Mucosa of rectum (tissue), 2 donors: ENCODE results near the gene PHLDA3.

ENCODE experiments used
- H3K27ac ChIP-seq, 2 donors: one replicate each; pipeline ENCODE4 v1.7.0; 2013; ENCODE audit warnings: inconsistent platforms in 2 of 2, low read depth in 2 of 2, low read length in 2 of 2
- H3K27me3 ChIP-seq, 2 donors: one replicate each; pipeline ENCODE4 v1.7.0; 2013; ENCODE audit warnings: low read length in 2 of 2; ENCODE audit not compliant: control insufficient read depth in 2 of 2, insufficient read depth in 2 of 2
- H3K36me3 ChIP-seq, 2 donors: one replicate each; pipeline ENCODE4 v1.7.0; 2013; ENCODE audit warnings: low read length in 2 of 2; ENCODE audit not compliant: control insufficient read depth in 2 of 2, insufficient read depth in 2 of 2
- H3K4me1 ChIP-seq, 2 donors: one replicate each; pipeline ENCODE4 v1.7.0; 2013; ENCODE audit warnings: low read length in 2 of 2, mild to moderate bottlenecking in 1 of 2; ENCODE audit not compliant: control insufficient read depth in 2 of 2, insufficient read depth in 2 of 2
- H3K4me3 ChIP-seq, 2 donors: one replicate each; pipeline ENCODE4 v1.7.0; 2013; ENCODE audit warnings: low read length in 2 of 2
- H3K9ac ChIP-seq, 2 donors: one replicate each; pipeline ENCODE4 v1.7.0; 2013; ENCODE audit warnings: low read length in 2 of 2, low read depth in 1 of 2, mild to moderate bottlenecking in 1 of 2
- H3K9me3 ChIP-seq, 2 donors: one replicate each; pipeline ENCODE4 v1.7.0; 2013; ENCODE audit warnings: low read length in 2 of 2; ENCODE audit not compliant: control insufficient read depth in 2 of 2
- donor health status: healthy.
- donor health status: Normal muscosa, but diverticular disease.

PHLDA3 gene

DNA sequence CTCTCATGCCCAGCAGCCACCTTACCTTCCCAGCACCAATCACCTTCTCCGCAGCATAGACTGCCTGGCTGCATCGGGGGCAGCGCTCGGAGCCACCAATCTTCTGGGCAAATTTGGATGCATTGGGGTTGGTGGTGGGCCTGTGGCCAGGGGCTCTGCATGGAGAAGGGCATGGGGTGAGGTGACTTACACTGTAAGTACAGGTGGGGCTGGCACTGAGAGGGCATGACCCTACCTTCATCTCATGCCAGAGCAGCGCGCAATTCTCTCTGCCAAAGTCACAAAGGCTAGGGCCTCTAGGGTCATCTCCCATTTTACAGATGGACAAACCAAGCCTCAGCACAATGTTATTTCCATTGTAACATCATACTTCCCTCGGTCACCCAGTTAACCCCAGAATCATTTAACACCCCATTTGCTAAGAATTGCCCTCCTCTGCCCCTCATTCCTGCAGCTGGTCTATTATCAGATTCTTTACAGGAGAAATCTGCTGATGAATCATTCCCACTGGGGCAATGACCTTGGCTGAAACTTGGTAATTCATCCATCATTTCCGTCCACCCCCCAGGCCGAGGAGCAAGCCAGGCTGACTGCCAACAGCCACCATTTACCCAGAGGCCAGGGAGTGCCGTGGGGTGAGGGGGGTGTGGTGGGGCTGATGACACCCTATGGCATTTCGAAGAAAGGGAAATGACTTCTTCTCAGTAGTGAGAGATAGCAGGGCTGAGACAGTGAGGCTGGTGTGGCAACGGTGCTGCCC, 20.0 kb upstream of the PHLDA3 start:
- H3K36me3 ChIP-seq: peaks cover 49 to 71% of the 10 kb centered on the region in 2 donors
- H3K9me3 ChIP-seq: no peaks in the 10 kb centered on the region
- H3K4me1 ChIP-seq: peaks cover 8 to 17% of the 10 kb centered on the region in 2 donors
- H3K27ac ChIP-seq: peak overlapping the region in 1 of 2 donors; percentile 24
- H3K9ac ChIP-seq: no peak overlapping the region
- no peaks in the 10 kb centered on the region for H3K27me3 ChIP-seq
- H3K4me3 ChIP-seq: no peak overlapping the region

DNA sequence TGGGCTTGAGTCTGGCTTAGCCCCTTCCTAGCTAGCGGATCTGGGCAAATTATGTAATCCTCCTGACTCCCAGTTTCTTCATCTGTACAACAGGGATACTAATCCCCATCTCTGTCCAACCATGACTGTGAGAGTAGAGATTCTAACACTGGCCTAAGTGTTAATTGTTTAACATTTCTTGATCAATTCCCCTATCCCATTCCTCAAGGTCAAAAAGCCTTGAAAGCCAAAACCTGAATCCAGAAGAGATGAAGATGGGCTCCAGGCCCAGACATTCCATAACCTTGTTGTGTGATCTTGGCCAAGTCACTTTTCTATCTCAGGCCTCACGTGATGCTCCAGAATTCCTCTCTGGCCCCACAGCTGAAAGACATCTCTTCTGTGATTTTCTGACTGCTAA, 18.8 kb upstream of the PHLDA3 start:
- Histone ChIP-seq H3K4me3 (no peak overlapping the region), H3K27ac (no peak overlapping the region), H3K9me3 (no peaks in the 10 kb centered on the region), H3K9ac (no peak overlapping the region), H3K27me3 (no peaks in the 10 kb centered on the region), H3K4me1 (peaks cover 5 to 10% of the 10 kb centered on the region in 2 donors), H3K36me3 (peaks cover 50 to 67% of the 10 kb centered on the region in 2 donors)

DNA sequence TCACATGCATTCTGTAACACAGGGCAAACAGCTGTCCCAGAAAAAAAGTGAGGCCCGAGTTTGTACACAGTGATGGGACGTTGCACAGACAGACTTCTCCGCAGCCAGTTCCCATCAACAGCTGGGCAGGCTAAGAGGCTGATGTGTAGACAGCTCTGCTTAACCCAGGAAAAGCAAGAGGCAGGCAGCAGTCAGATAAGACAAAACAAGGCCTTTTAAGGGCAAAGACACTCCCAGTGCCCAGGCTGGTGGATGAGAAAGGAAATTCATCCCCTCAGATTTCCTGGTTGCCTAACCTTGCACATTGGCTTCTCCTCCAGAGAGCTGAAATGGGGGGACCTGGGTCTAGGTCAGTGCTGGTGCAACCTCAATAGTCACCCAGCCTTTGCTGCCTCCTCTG, 17.2 kb upstream of the PHLDA3 start:
- no peaks in the 10 kb centered on the region for H3K27me3 ChIP-seq
- H3K36me3 ChIP-seq: peaks cover 50 to 69% of the 10 kb centered on the region in 2 donors
- no peak overlapping the region for H3K4me3 ChIP-seq
- H3K9me3 ChIP-seq: no peaks in the 10 kb centered on the region
- peaks cover 18 to 23% of the 10 kb centered on the region in 2 donors for H3K4me1 ChIP-seq
- no peak overlapping the region for H3K9ac ChIP-seq
- no peak overlapping the region for H3K27ac ChIP-seq

DNA sequence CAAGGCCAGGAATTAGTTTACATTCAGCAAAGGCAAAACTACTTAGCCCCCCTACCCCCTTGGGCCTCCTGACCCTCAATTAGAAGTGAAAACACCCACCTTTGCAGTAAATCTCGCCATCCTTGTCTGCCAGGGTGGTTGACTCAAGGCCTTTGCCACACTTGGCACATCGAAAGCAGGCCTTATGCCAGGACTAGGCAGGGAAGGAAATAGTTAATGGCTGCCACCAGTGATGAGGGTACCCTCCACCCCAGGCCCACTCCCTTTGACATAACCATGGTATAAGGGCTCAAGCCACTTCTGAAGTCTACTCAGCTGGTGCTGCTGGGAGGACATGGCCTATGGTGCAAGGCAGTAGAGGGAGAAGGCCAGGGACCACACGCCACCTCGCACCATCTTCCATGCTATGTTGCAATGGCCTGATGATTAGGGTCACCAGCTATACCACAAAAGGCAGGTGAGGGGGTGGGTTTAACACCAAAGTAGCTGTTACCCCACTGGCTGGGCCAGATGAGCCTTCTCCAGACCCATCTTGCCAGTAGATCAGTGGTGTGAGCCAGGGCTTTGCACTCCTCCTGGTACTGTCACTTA, 16.3 kb upstream of the PHLDA3 start:
- H3K27ac ChIP-seq: no peak overlapping the region
- H3K4me3 ChIP-seq: no peak overlapping the region
- H3K9me3 ChIP-seq: no peaks in the 10 kb centered on the region
- no peaks in the 10 kb centered on the region for H3K27me3 ChIP-seq
- H3K36me3 ChIP-seq: peaks cover 46 to 62% of the 10 kb centered on the region in 2 donors
- H3K9ac ChIP-seq: no peak overlapping the region
- peaks cover 20 to 24% of the 10 kb centered on the region in 2 donors for H3K4me1 ChIP-seq

DNA sequence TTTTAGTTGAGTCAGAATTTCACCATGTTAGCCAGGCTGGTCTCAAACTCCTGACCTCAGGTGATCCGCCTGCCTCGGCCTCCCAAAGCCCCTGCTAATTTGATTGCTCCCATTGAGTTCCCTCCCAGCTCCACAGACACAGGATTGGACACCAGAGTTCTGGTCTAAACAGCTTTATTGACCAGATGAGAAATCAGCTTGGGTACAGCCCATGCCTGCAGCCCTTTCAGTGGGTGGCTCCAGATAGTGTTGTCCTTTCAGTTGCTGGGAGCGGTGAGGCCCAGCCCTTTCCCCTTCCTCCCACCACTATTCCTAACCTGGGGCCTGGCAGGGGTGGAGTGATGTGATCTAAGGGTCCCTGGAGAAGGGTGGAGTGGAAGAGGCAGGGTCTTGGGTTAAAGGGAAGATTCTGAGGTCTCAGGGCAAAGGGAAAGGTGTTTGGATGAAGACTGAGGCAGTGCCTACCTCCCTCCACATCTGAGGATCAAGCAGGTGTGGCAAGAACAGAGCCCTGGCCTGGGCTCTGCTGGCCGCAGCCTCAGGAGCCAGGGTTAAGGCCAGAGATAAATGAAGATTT, 14.5 kb upstream of the PHLDA3 start:
- Histone ChIP-seq H3K27ac (no peak overlapping the region), H3K4me3 (no peak overlapping the region), H3K9me3 (no peaks in the 10 kb centered on the region), H3K9ac (no peak overlapping the region), H3K4me1 (peaks cover 20 to 22% of the 10 kb centered on the region in 2 donors), H3K27me3 (no peaks in the 10 kb centered on the region), H3K36me3 (peaks cover 38 to 50% of the 10 kb centered on the region in 2 donors)

DNA sequence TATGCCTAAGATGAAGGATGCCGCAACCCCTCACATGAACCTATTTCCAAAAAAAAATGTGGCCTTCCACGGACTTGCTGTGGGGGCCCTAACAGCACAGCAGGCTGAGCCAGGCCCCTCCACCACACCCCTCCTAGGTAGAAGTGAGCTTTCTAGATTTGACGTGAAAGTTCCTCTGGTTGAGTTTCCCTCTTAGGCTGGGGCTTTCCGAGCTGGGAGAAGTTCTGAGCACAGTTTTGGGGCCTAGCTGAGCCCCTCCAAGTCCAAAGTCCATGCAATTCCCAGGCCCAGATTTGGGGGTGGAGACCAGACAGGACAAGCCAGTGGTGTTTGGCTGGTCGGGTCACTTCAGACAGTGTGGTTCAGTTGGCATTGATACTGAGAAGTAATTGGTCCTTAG, 13.8 kb upstream of the PHLDA3 start:
- Histone ChIP-seq H3K27me3 (no peaks in the 10 kb centered on the region), H3K4me3 (no peak overlapping the region), H3K9ac (no peak overlapping the region), H3K4me1 (peaks cover 20 to 22% of the 10 kb centered on the region in 2 donors), H3K9me3 (no peaks in the 10 kb centered on the region), H3K36me3 (peaks cover 38 to 45% of the 10 kb centered on the region in 2 donors), H3K27ac (peak overlapping the region in 1 of 2 donors; percentile 79)

DNA sequence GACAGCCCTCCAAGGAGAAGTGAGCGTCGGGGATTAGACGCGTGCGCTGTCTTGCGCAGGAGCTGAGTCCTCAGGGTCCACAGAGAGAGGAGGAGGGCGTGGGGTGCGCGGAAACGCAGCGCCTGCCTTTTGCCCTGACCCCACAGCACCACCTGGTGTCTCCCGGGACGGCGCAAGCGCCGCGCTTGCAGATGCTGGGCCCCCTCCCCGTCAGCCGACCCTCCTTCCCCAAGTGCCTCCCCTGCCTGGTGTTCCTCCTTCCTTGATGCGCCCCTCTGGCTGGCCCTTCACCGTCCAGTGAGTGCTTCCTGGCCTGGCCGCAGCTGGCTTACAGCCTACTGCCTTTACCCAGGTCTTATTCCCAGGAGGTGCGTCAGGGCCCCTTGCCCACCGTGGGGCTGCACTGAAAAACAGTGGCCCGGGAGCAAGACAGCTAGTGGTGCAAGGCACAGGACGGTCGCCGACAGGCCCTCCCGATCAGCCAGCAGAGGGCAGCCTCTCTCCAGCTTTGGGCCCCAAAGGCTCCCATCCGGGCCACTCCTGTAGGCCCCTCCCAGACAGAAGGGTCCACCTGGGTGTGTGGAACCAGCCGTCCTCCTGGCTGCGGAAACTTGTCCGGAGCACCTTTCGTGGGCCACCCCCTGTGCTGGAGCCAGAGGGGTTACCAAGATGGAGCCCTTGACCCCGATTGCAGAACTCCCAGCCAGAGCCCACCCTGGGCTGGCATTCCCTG, 12.9 kb upstream of the PHLDA3 start:
- peak overlapping the region; percentile 44 to 53 for H3K9ac ChIP-seq
- H3K4me1 ChIP-seq: peaks cover 20 to 22% of the 10 kb centered on the region in 2 donors
- peak overlapping the region; percentile 12 to 79 for H3K27ac ChIP-seq
- peak overlapping the region; percentile 42 to 70 for H3K4me3 ChIP-seq
- peaks cover 30 to 38% of the 10 kb centered on the region in 2 donors for H3K36me3 ChIP-seq
- no peaks in the 10 kb centered on the region for H3K9me3 ChIP-seq
- no peaks in the 10 kb centered on the region for H3K27me3 ChIP-seq

DNA sequence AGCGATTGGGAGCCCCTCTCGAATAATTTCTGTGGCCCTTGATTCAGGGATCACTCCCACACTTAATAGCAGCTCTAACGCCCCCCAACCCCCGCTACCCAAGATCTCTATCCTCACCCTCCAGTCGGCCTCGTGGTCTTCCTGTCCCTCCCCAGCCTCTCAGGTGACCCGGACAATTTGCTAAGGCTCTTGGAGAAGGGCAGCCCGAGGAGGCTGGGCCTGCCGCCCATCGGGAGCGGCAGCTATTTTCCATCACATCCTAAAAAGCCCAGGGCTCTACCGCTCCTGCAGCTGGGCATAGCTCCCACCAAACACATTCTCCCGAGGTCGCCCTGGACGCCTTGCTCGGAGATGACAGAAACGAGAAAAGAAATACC, 12.0 kb upstream of the PHLDA3 start:
- Histone ChIP-seq H3K9me3 (no peaks in the 10 kb centered on the region), H3K4me3 (peak overlapping the region; percentile 49 to 70), H3K27ac (peak overlapping the region; percentile 75 to 79), H3K4me1 (peaks cover 20 to 22% of the 10 kb centered on the region in 2 donors), H3K36me3 (peaks cover 24 to 31% of the 10 kb centered on the region in 2 donors), H3K9ac (peak overlapping the region; percentile 44 to 53), H3K27me3 (no peaks in the 10 kb centered on the region)

DNA sequence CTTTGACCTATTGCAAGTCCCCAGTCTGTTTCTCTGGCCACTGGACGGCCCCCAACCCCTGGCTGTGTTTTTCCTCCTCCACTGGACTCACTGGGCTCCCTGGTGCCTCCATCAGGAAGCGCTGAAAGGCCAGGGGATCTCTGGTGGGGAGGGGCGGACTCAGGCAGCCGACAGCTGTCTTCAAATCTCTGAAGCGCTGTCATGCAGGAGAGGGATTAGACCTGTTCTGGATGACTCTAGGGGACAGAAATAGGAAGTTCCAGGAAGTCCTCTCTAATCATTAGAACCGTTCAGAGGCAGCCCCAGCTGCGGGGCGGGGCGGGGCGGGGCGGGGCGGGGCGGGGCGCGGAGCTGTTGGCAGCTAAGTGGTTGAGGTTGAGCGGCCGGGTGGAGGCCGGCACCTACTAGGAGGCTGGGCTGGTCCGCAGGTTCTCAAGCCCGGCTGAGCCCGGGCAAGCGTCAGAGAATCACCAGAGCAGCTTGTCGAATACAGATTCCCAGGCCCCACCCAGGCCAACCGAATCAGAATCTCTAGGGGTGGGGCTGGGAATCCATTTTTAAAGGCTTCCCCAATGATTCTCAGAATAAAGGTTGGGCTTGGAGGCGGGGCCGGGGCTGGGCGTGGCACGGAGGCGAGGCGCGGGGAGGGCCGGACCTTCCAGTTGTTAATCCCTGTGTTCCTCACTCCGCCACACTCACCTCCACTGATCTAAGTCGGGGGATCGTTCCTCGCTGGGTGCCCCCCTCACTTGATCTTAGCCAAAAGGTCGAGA, 11.4 kb upstream of the PHLDA3 start:
- H3K4me1 ChIP-seq: peaks cover 20 to 26% of the 10 kb centered on the region in 2 donors
- H3K9me3 ChIP-seq: no peaks in the 10 kb centered on the region
- peaks cover 18 to 25% of the 10 kb centered on the region in 2 donors for H3K36me3 ChIP-seq
- H3K27ac ChIP-seq: peak overlapping the region; percentile 75 to 79
- no peaks in the 10 kb centered on the region for H3K27me3 ChIP-seq
- peak overlapping the region; percentile 49 to 70 for H3K4me3 ChIP-seq
- H3K9ac ChIP-seq: peak overlapping the region; percentile 44 to 57
